Measurements from ENCODE around the gene CRELD1.

GRCh38 chr3:9909221-9910013 lies 24.2 kb upstream of the CRELD1 start:
- TF ChIP-seq, protein P1, sequence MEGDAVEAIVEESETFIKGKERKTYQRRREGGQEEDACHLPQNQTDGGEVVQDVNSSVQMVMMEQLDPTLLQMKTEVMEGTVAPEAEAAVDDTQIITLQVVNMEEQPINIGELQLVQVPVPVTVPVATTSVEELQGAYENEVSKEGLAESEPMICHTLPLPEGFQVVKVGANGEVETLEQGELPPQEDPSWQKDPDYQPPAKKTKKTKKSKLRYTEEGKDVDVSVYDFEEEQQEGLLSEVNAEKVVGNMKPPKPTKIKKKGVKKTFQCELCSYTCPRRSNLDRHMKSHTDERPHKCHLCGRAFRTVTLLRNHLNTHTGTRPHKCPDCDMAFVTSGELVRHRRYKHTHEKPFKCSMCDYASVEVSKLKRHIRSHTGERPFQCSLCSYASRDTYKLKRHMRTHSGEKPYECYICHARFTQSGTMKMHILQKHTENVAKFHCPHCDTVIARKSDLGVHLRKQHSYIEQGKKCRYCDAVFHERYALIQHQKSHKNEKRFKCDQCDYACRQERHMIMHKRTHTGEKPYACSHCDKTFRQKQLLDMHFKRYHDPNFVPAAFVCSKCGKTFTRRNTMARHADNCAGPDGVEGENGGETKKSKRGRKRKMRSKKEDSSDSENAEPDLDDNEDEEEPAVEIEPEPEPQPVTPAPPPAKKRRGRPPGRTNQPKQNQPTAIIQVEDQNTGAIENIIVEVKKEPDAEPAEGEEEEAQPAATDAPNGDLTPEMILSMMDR (conservative IDR thresholded peaks at IDR 0.05; ENCODE audit: low read depth, low read length), result no peak
- no peak for TF ChIP-seq EZH2 (IDR thresholded peaks at IDR 0.05; ENCODE audit: borderline replicate concordance, low read depth, low read length, poor library complexity, severe bottlenecking)

Measured in A673 (cell line).